NCI-H1092 (cell line): Measurements from ENCODE around the gene UBE2G2.

Source experiments
- DNase-seq: peaks from one replicate; lab custom pipeline; 2025; lab: John Stamatoyannopoulos, UW

Gene UBE2G2

DNA sequence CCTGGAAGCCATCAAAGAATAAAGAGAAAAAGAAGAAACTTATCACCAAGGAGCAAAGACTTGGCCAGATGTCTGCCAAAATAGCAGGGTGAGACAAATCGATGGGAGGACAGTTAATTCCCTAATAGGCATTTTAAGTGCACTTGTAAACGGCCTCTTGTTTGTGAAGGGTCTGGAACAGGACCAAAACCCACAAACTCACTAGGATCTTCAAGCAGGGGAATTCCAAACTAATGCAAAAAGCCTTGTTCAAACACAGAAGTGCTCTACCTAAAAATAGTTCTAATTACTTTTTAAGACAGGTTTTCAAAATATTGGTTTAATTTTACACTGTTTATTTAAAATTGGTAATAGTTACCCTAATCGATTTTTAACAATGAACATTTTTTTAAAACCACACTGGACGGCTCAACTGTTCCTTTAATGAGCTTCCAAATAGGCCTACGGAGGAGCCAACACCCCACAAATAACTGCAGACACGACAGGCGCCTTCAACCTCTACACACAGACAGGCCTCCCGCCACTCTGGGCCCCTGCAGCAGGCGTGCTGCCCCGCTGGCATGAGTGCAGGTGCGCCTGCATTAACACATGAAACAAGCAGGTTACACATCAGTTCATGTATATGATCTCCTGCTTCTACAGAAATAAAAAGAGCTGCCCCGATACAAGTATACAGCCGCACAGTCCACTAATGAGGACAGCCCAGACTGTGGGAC, 15.8 kb downstream of the UBE2G2 start:
- DNase-seq: peak; percentile 60

DNA sequence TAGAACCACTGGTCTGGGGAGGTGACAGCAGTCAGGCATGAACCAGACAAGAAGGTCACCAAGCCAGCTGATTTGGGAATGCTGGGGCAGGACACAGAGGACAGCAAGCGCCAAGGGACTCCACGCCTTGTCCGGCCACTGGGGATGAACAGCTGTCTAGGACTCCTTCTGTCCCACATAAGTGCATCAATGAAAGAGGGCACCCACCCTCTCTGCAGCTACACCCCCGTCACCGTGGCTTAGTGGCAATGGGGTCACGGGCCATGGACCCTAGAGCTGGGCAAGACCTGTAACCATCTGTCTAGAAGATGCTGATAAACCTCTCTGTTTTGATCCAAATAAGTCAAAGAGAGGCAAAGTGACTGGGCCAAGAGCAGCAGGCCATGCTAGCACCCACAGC, 16.8 kb downstream of the UBE2G2 start:
- DNase-seq: no peak

DNA sequence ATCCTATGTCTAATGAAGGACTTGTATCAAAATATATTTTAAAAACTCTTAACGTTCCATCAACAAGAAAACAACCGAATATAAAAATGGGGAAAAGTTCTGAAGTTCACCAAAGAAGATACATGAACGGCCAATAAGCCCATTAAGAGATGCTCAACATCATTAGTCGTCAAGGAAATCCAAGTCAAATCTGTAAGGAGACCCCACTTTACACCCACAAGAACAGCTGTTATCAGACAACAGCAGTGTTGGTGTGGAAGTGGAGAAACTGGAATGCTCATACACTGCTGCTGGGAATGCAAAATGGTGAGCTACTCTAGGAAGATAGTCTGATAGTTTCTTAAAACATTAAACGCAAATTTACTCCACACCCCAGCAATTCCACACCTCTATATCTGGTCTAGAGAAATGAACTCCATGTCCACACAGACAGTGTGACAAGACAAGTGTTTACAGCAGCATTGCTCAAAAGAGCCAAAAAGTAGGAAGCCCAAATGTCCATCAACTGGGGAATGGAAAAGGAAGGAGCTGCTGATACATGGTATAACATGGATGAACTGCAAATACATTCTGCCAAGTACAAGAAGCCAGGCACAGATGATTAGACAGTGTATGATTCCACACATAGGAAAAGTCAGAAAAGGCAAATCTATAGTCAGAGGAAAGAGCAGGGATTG, 18.5 kb downstream of the UBE2G2 start:
- DNase-seq: no peak

DNA sequence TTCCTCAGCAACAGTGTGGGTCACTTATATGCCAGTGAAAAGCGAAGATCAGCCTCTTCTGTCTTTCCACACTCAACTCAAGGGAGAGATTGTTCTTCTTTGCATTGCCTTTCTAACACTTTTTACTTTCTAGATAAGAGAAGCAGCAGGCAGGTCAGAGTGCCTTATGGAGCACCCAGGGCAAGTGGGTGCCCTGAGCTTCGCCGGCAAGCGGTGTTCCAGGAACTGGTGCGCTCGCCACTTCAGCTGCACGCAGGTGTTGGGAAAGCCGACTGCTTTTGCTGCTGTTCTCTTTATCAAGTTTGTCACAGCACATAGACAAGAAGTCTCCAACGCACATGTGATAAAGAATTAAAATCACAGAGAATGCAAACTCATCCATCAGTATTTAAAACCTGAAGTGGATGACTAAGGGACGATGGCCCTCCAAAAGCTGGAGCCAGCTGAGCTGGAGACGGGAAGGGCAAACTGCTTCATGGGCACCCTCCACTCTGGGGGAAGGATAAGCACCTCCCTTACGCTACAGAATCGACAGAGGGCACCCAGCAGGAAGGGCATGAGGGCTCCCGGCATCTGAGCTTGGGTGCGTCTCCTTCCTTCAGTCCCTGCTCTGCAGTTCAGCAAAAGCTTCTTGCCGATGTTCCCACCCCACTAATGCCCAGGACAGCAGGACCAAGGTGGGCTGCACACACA, 20.7 kb downstream of the UBE2G2 start:
- no peak for DNase-seq

DNA sequence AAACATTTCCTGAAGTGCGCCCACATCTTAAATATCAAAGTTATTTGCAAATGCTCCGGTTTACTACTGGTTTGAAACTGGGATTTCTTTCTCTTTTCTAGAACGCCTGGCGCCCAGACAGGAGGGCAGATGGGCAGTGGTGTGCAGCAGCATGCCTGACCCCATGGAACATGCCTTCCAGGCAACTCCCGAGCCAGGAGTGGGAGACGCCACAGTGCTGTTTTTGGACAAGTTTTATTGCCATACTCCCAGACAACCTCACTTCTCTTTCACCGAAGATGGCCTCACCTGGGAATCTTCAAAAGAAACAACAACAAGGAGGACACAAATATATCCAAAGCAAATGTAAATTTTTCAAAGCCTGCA, 21.5 kb downstream of the UBE2G2 start:
- DNase-seq: no peak

DNA sequence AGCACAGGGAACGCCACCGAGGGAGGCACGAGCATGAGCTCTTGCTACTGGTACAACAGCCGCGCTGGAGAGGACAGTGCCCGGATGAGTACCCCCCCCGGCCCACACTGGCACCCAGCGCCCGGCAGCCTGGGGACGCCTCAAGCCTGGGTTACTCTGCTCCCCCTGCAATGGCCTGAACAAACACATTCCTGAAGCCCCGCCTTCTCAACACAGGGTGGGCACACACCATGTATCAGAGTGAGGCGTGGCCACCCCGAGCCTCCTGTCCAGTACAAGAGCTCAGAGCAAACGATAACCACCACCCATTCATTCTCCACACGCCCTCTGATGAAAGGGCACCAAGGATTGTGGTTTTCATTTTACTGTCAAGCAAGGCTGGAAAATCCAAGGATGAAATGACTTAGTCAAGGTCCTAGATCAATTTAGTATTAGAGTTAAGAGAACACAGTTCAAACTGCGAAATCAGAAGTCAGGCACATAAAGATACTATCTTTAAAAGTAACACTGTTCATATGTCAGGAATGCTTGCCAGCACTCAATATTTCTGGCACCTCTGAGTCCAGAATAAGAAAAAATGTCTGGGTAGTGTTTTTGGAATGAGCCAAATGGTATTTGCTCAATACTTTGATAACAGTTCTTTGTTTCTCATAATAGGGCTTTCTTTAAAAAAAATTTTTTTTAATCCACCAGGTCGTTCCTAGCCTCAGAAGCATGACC, 22.0 kb downstream of the UBE2G2 start:
- no peak for DNase-seq

DNA sequence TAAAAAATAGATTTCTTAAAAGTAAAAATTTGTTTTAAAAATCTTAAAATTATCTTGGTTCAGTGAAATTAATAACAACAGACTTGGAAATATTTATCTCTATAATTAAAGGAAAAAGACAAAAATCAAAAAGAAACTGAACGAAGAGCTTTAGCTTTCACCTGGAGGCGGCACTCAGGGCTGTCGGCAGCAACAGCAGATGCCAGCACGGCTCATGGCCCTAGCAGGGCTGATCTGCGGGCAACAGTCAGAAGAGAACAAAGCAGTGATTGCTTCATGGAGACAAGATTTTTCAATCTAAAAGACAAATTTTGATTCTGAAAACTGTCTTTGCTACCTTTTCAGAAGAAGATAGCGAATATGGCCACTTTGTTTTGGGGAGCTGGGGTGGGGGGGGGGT, 22.6 kb downstream of the UBE2G2 start:
- no peak for DNase-seq

DNA sequence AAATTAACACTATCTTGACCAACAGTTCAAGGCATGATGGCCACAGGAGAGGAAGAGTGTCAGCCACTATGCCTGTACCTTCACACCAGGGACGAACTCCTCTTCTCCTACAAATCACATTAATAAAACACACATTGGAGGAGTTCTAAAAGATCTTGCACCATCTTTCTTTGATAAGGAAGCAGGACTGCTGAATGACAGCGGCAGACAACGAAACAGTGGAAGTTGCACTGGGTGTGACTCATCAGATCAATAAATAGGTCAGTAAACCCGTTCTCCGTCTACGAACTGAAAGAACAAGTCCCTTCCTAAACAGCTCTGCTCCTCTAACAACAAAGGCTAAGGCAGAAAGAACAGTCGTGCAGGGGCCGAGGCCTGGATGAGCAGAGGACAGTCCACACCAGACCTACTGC, 23.1 kb downstream of the UBE2G2 start:
- no peak for DNase-seq

DNA sequence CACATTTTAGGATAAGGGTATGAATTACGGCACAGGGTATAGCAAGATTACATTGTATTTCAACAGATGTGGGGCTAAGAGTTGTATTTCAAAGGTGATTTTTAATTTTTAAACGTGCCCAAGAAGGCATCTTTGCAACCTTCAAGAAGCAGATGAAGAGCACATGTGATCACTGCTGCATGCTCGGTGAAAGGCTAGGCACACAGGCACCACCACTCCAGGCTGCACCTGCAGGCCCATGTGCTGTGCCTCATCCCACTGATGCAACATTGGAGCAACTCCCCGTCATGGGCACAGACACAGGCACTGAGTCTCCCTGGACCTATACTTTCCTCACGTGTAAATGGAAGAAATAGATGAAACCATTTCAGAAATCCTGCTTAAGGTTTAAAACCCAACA, 23.5 kb downstream of the UBE2G2 start:
- DNase-seq: no peak

DNA sequence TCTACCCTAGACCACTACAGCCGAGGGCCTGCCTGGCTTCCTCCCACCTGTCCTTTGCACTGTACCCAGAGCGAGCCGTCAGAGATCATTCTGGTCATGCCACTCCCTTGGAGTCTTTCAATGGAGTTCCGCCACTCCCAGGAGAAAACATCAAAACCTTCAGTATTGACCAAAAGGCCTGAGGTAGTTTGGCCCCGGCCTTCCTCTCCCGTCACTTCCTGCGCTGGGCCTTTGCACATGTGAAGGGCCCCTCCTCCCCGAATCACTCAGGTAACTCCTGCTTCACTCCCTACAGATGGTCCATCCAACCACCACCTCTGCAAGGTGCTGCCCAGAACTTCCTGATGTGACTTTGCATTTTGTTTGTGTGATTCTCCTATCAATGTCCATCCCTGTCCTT, 26.6 kb downstream of the UBE2G2 start:
- no peak for DNase-seq

DNA sequence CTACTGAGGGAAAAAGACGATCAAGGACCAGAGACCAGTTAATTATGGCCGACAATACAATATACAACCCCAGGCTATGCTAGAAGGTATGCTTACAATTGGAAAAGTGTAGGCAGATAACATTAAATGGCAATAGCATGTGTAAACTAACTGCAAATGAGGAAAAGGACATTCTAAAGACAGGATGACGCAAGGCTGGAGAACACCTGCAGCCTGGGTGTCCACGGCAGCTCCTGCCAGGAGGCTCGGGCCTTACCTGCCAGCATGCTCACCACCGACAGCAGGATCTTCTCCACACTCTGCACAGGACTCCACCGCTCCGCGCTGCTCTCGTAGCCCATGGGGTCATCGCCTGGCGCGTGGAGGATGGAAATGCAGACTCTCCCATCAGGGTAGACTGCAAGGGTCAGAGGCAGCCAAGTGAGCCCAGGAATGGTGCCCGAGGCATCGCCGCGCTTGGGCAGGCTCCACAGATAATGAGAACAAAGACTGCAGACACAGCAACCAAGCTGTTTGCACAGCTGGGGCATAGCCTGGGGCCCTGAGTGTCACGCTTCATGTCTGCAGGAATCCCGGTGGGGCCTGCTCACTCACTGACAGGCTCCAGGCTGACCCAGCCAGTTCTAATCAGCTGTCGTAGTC, 28.2 kb downstream of the UBE2G2 start:
- peak; percentile 87 for DNase-seq

DNA sequence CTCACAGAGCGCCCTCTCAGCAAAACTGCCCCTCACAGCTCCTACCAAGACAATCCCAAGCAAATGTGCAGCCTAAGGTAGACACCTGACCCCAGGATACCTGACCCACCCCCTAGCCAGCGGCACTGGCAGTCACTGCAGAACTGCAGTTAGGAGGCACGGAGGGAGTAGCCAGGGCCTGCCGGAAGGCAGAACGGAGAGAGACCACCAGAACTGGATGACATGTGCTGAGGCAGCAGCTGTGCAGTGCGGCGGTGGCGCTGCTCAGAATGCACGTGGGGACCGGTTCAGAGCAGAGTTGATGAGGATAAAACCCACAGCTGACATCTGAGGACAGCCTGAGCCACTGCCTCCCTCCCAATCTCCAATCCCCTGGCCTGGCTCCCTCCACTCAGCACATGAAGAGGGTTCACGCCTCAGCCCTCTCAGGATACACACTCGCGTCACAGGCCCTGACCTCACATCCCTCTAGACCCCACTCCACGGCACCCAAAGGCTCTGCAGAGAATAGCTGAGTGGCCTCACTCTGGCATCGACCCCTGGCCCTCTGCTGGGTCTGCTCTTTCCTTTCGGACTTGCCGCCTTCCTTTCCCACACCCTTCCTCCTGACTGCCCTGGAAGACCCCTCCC, 29.6 kb downstream of the UBE2G2 start:
- DNase-seq: no peak

DNA sequence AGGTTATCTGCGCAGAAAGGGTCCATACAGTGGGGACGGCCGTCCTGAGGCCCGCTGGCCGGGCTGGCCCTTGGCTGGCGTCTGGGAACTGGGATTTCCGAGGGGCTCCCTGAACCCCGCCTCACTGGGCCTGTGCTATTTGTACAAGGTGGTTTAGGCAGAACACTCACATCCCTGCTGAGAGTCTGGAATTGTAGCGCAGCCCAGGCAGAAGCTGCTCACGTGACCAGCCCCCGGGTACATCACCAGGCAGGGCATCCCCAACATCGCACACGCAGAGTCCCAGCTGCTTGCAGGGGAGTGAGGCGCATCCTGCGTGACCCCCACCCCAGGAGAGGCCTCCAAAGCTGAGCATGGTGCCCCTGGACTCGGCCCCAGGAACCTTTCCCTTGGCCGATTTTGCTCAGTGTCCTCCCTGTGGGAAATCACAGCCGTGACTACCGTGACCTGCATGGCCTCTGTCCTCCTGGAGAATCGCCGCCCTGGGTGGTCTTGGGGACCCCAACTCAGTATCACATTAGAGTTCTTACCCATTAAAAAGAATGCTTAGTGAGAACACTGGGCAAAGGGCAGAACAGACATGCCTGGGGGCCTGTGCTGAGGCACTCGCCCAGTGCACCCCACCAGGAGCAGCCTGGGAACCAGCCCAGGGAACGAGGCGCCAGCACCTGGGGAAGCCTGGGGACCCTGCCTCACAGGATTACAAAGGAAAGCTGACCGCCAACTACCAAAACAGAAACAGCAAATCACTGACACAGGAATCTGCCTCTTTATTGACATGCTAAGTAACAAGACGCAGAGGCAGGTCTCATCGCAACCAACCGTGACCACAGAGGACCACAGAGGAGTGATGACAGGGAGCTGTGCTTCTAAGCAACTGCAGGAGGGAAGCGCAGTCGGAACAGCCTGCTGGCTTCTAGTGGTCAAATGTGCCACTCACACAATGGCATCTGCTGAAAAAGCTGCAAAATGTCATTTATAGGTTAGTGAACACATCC, 33.5 kb downstream of the UBE2G2 start:
- no peak for DNase-seq

DNA sequence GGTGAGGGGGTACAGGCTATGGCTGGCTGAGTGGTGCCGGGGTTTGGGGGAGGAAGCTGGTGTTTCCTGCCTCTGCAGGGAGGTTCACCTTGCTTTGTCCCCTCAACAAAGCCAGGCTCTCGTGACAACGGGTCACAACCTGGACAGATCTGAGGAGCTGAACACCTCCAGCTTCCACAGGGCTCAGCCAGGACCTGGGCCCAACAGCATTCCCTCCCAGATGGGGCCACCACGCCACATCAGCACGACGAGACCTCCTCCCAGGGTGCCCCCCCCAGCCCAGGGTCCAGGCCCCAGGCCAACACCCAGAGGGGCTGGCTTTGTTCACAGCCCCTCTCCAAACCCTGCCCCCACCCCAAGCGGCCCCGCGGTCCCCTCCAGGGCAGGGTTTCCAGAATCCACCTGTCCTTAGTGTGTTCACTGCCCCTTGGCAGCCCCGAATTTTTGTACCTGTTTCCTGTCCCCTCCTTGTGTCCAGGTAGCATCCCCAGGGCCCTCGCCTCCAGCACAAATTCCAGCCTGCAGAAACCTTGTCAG, 34.7 kb downstream of the UBE2G2 start:
- DNase-seq: no peak

DNA sequence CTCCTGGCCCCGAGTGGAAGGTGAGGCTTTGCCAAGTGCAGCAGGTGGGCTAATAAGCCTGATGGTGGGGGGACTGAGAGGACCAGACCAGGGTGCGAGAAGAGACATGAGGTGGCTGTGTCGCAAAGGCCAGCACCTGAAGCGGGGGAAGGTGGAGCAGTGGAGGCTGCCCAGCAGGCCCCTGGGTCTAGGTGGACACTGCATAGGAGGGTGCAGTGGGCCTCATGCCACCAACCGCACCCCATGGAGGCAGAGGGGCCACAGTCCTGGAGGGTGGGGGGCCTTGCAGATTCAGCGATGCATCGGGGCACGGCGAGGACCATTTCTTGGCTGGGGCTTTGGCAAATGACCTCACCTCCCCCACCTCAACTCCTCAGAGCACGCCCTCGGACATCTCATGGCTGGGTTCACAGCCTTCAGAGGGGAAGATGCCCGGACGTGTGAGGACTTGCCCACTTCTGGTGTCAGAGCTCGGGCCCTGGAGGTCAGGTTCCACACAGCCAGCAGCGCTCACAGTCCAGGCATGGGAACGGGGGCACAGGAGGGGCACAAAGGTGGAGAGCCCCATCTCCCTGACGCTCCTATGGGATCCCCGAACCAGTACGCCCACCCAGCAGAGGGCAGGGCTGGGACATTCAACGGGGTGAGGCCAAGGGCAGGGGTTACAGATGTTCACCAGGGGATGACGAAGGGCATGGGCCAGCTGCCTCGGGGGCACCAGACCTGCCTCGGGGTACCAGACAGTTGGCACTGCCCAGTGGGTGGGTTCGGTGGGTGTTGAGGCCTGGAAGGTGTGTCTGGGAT, 35.4 kb downstream of the UBE2G2 start:
- no peak for DNase-seq

DNA sequence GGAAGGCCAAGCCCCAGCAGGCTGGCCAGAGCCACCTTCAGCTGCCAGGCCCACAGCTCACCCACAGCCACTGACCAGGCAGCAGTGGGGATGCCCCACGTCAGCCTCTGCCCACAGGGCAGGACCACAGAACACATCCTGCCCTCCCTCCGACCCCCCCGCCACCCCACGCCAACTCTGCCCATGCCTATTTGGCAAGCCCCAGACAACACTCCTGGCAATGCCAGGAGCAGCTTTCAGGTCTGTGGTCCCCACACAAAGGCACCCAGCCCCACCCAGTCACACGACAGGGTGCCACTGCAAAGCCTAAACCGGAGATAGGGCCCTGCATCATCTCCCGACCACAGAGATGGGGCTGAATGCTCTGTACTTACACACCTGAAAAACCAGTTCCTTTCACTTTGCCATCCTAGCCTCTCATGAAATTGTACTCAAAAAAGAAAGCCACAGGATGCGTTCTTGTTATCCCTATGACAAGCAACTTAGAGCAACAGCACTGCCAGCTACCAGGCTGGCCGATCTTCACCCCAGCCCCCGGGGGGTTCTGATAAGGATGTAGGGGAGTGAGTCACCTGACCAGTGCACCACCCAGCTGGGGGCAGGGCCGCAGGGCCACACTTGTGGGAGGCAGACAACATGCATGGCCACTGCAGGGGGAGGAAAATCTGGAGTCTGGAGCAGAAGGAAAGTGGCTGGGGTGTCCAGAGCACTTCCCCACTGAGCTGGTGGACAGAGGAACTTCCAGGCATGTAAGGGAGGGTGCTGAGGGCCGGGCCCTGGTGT, 36.2 kb downstream of the UBE2G2 start:
- DNase-seq: no peak

DNA sequence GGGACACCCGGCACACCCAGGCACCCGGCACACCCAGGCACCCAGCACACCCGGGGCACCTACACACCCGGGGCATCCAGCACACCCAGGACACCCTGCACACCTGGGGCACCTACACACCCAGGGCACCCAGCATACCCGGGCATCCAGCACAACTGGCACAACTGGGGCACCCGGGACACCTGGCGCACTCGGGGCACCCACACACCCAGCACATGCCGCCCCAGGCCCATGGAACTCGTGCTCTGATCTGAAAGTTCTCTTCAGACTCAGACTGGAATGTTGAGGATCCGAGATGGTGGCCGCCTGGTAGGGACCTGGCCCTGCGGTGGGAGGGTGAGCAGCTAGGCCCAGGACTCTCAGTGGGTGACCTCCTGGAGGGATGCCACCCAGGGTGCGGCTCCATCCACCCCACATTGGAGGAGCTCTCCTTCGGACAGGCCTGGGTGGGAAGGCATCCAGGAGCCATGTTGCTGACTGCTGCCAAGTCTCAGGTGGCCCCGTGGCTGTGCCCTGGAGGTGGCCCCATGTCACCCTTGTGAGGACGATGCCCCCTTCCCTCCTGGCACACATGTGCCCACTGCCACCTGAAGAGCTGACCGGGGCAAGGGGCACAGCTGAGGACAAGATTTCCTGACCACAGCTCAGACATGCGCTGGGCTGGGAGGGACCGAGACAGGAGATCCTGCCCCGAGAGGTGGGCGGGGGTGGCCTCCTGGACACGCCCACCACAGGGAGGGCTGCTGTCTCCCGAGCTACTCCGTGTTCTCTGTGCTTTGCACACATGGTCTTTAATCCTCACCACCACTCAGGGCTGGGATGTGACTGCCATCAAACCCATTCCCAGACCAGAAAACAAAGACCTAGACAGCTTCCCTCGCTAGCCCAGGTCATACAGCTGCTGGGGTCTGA, 37.0 kb downstream of the UBE2G2 start:
- DNase-seq: no peak
